Heart right ventricle (tissue), 16 donors: ENCODE results near the gene BTBD9. TPM values are rescaled to one million over a fixed set of nuclear protein-coding genes. Genes with fewer than 3 reads are reported as not detected.
A peak's percentile ranks its signal among the peaks of the same experiment; 100 is the strongest.

Experiments
- ATAC-seq, 8 donors: fragments of 200-7000 bp; cut with Tn5 transposase; one replicate each; pipeline ENCODE4 v1.9.1; 2020; ENCODE audit warnings: mild to moderate bottlenecking in 8 of 8, moderate library complexity in 8 of 8, moderate number of reproducible peaks in 1 of 8
- DNase-seq, 2 donors: peaks; one replicate each; pipeline ENCODE4 v3.0.0-alpha.2; 2020
- H3K27ac ChIP-seq, 10 donors: fragments of 200-600 bp; sonication (generic) in 2 of 10; one replicate each; pipeline versions ENCODE4 v1.5.0 to v1.8.0; 2020 to 2022; ENCODE audit warnings: mild to moderate bottlenecking in 3 of 10
- H3K27me3 ChIP-seq, 7 donors: fragments of 200-600 bp; one replicate each; pipeline ENCODE4 v1.8.0; 2021 to 2022; ENCODE audit warnings: mild to moderate bottlenecking in 2 of 7
- H3K36me3 ChIP-seq, 9 donors: fragments of 200-600 bp; sonication (generic) in 1 of 9; one replicate each; pipeline versions ENCODE4 v1.5.0 to v1.8.0; 2020 to 2022; ENCODE audit warnings: mild to moderate bottlenecking in 2 of 9
- H3K4me1 ChIP-seq, 9 donors: fragments of 200-600 bp; sonication (generic) in 1 of 9; one replicate each; pipeline versions ENCODE4 v1.5.0 to v1.8.0; 2020 to 2022; ENCODE audit warnings: mild to moderate bottlenecking in 4 of 9
- H3K4me3 ChIP-seq, 10 donors: fragments of 200-600 bp; sonication (generic) in 2 of 10; one replicate each; pipeline versions ENCODE4 v1.5.0 to v1.8.0; 2020 to 2022; ENCODE audit warnings: mild to moderate bottlenecking in 7 of 10, moderate library complexity in 2 of 10
- H3K9me3 ChIP-seq, 11 donors: fragments of 200-600 bp in 10 of 11; sonication (generic) in 2 of 11; one replicate each; pipeline versions ENCODE4 v1.5.0 to v1.8.0; 2013 to 2022; ENCODE audit warnings: mild to moderate bottlenecking in 2 of 11, control low read depth in 1 of 11, moderate library complexity in 1 of 11
- WGBS, 2 donors: extraction: QIAGEN DNeasy Blood & Tissue Kit; methylation state at CpG; one replicate each; pipeline ENCODE4 v1.1.7; 2013; ENCODE audit warnings: inconsistent platforms in 1 of 2; 5-methylcytosine and 5-hydroxymethylcytosine counted together
- intact Hi-C, 10 donors: fragments of 100-400 bp; cut with DNase I; formaldehyde crosslinking; loops; one replicate each; pipeline versions ENCODE4 v1.11.1 to v1.14.2; 2022
- polyA plus RNA-seq, 2 donors: library from polyadenylated mRNA; stranded (reverse); fragments of 200-250 nt; gene quantifications; one replicate each; pipeline ENCODE4 v1.2.3, GENCODE V29; 2013
- total RNA-seq, 10 donors: library from RNA; stranded (reverse); fragmentation: NEBNext Ultra II Directional in 3 of 10; extraction: Animal tissue kit (Norgen Biotek cat#: 25700) in 3 of 10; gene quantifications; one replicate each; pipeline versions ENCODE4 v1.2.1 to v1.2.4, GENCODE V29; 2021 to 2023
- TF ChIP-seq, protein P1 (sequence below), 9 donors: fragments of 200-600 bp; sonication (generic) in 2 of 9; IDR thresholded peaks; one replicate each; pipeline versions ENCODE4 v1.5.0 to v1.8.0; 2021 to 2022; ENCODE audit warnings: antibody characterized with exemption in 9 of 9, mild to moderate bottlenecking in 5 of 9, moderate library complexity in 1 of 9
- donor health status: Arrhythmogenic right ventricular cardiomyopathy.
- donor health status: ischemic (EF 13 %, LVEDD 7.1; RV severe dilation, severe dysfunction).
- donor health status: healthy with polysubstance abuse.
- donor health status: DM: no; HTN: yes; CAD: no.
- donor health status: DM: no; HTN: no; CAD: no.
- donor health status: ischemic (EF 25% LVEDD 6.9; RV normal size, moderate dysfunction).
- donor health status: ischemic (EF 25% LVEDD 5.7; RV mildly dilated, moderate dysfunction).
- donor health status: healthy.
- donor health status: DM: yes; HTN: yes; CAD: no.
- donor health status: Ischemic cardiomyopathy.
- donor health status: ischemic (EF 35%, LVEDD 5.7; RV mildly dilated, moderate dysfunction).
- donor health status: nonischemic (EF 11% LVEDD 7.7; RV severe dilation, severe dysfunction).
- donor health status: DM: yes; HTN: yes; CAD: no.
- donor health status: PGD.
- donor health status: ischemic (EF 29% LVEDD 5.4; RV normal size, mild dysfunction).
- donor health status: nonischemic (EF 23%, LVEDD 6.1; RV moderate dilation, normal function).

BTBD9 gene
- total and polyA plus RNA-seq, 12 donors: 4.2 to 27.7 (median 18.3) TPM

DNA sequence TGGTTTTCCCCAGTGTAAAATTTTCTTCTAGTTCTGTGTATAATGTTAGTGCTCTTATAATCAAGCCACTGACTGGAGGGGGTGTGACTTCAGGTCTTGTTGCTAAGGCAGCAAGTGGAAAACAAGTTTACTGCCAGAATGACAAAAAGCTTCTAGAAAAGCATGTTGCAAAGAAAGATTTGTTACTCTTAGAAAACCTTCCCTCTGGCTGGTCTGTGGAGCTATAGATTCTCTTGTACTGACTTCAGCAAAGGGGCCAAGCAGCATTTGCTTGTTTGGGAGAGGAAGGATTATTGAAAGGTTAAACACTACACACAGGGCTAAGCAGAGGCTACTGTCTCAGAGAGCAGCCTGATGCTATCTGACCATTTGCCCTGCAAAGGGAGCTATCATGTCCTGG is 288.8 kb downstream of the BTBD9 start:
- intact Hi-C loops: no loop called here
- H3K9me3 ChIP-seq: no peaks in the 10 kb centered on the region
- TF ChIP-seq, protein P1, sequence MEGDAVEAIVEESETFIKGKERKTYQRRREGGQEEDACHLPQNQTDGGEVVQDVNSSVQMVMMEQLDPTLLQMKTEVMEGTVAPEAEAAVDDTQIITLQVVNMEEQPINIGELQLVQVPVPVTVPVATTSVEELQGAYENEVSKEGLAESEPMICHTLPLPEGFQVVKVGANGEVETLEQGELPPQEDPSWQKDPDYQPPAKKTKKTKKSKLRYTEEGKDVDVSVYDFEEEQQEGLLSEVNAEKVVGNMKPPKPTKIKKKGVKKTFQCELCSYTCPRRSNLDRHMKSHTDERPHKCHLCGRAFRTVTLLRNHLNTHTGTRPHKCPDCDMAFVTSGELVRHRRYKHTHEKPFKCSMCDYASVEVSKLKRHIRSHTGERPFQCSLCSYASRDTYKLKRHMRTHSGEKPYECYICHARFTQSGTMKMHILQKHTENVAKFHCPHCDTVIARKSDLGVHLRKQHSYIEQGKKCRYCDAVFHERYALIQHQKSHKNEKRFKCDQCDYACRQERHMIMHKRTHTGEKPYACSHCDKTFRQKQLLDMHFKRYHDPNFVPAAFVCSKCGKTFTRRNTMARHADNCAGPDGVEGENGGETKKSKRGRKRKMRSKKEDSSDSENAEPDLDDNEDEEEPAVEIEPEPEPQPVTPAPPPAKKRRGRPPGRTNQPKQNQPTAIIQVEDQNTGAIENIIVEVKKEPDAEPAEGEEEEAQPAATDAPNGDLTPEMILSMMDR (IDR thresholded peaks at IDR 0.05): no peak
- no peak overlapping the region for H3K4me3 ChIP-seq
- ATAC-seq: peak in 3 of 8 donors; percentile 24 to 64 (median 56)
- no peak for DNase-seq
- H3K27ac ChIP-seq: no peak overlapping the region
- no peaks in the 10 kb centered on the region for H3K36me3 ChIP-seq
- no peaks in the 10 kb centered on the region for H3K27me3 ChIP-seq
- peaks cover 0 to 22% (median 9%) of the 10 kb centered on the region in 9 donors for H3K4me1 ChIP-seq

DNA sequence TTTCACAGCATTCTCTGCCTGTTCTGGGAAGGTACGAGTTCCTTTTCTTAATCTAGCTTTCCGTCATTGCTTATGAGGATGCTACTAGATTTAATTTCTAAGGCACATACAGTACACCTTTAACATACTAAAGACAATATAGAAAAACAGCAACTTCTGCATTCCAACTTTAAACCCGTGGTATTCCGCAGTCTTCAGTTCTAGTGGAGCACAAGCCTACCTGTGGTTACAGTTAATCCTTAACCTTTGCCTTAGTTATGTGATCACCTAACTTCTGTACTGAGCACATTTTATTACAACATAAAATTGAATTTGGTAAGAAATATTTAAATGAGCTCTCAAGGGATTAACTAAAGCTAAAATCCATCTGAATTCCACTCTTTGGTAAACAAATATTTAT is 289.5 kb downstream of the BTBD9 start:
- WGBS, 2 donors: 95 to 96% methylated on average over 4 of the region's 4 CpGs
- Histone ChIP-seq H3K4me3 (no peak overlapping the region), H3K9me3 (no peaks in the 10 kb centered on the region), H3K36me3 (no peaks in the 10 kb centered on the region), H3K4me1 (peaks cover 0 to 22% (median 6%) of the 10 kb centered on the region in 9 donors), H3K27ac (no peak overlapping the region), H3K27me3 (no peaks in the 10 kb centered on the region)
- ATAC-seq (no peak), DNase-seq (no peak)
- intact Hi-C loops: no loop called here
- TF ChIP-seq, protein P1 (IDR thresholded peaks at IDR 0.05): no peak

- WGBS, 2 donors: 84 to 88% methylated on average over 3 of the region's 3 CpGs
- no peaks in the 10 kb centered on the region for H3K36me3 ChIP-seq
- ATAC-seq: peak in 4 of 8 donors; percentile 42 to 52 (median 49)
- TF ChIP-seq, protein P1 (IDR thresholded peaks at IDR 0.05): no peak
- H3K4me1 ChIP-seq: peaks cover 0 to 22% (median 5%) of the 10 kb centered on the region in 9 donors
- H3K4me3 ChIP-seq: no peak overlapping the region
- no peak for DNase-seq
- H3K27ac ChIP-seq: no peak overlapping the region
- H3K9me3 ChIP-seq: no peaks in the 10 kb centered on the region
- intact Hi-C loops: no loop called here
- no peaks in the 10 kb centered on the region for H3K27me3 ChIP-seq
Measured at GRCh38 chr6:38349795-38350194, 289.9 kb downstream of the BTBD9 start.

- Histone ChIP-seq H3K4me3 (no peak overlapping the region), H3K9me3 (no peaks in the 10 kb centered on the region), H3K27ac (no peak overlapping the region), H3K36me3 (no peaks in the 10 kb centered on the region), H3K4me1 (peaks cover 0 to 22% (median 5%) of the 10 kb centered on the region in 9 donors), H3K27me3 (no peaks in the 10 kb centered on the region)
- 95 to 97% methylated on average over 2 of the region's 2 CpGs for WGBS, 2 donors
- ATAC-seq (no peak), DNase-seq (no peak)
- TF ChIP-seq, protein P1 (IDR thresholded peaks at IDR 0.05): no peak
- intact Hi-C loops: no loop called here
Measured at GRCh38 chr6:38349221-38349620, 290.5 kb downstream of the BTBD9 start.
